ENCODE measurements around the gene ZSWIM1. TPM values are rescaled to one million over a fixed set of nuclear protein-coding genes. Genes with fewer than 3 reads are reported as not detected.

The ZSWIM1 gene
- total and polyA plus RNA-seq, 10 of the 15 experiments (the other 5 are each of a cell fraction or from before 2014, with no cell fraction given): 2.4 to 16.0 (median 9.8) TPM

- peak; percentile 47; the same call in 1 of the 2 replicates for TF ChIP-seq RELB (IDR thresholded peaks at IDR 0.05; ENCODE audit: low read depth)
- peak; percentile 44 for TF ChIP-seq IKZF1 (conservative IDR thresholded peaks at IDR 0.05)
- no peak for TF ChIP-seq HDGF (IDR thresholded peaks at IDR 0.05)
- no peak for TF ChIP-seq HSF1 (IDR thresholded peaks at IDR 0.05; ENCODE audit: low read depth, low read length)
- TF ChIP-seq NBN (IDR thresholded peaks at IDR 0.05): no peak; the same call in 1 of the 2 replicates
- TF ChIP-seq CUX1 (IDR thresholded peaks at IDR 0.05; ENCODE audit: insufficient replicate concordance, low read depth, low read length): no peak
- TF ChIP-seq ZBTB40 (IDR thresholded peaks at IDR 0.05; ENCODE audit: borderline replicate concordance): peak; percentile 98
- TF ChIP-seq CEBPZ (IDR thresholded peaks at IDR 0.05; ENCODE audit: low read depth, low read length): peak; percentile 99
- peak; percentile 85 for TF ChIP-seq MTA2 (IDR thresholded peaks at IDR 0.05; ENCODE audit: low read depth)
- TF ChIP-seq SP1 (IDR thresholded peaks at IDR 0.05; ENCODE audit: low read depth, low read length): peak; percentile 100
- no peak for TF ChIP-seq ZNF24 (IDR thresholded peaks at IDR 0.05)
- peak; percentile 96 for TF ChIP-seq NR2C1 (IDR thresholded peaks at IDR 0.05)
- TF ChIP-seq RAD21 (IDR thresholded peaks at IDR 0.05; ENCODE audit: insufficient read depth, low read depth, low read length): no peak
Measured at GRCh38 chr20:45857114-45857881, 23.7 kb upstream of the ZSWIM1 start, which contains the start of the genes ACOT8 and ZSWIM3 (continued).

All from GM12878 (cell line).